Subcutaneous adipose tissue (tissue), 4 donors: ENCODE measurements around the gene PCDHGA8. TPM values are rescaled to one million over a fixed set of nuclear protein-coding genes. Genes with fewer than 3 reads are reported as not detected.
"Not testable (repeated sequence)": the region's sequence is repeated elsewhere in the genome, so short reads cannot be mapped to it uniquely, and the experiment has no call there.

Source experiments
- total RNA-seq, 4 donors: library from RNA; depleted of rRNA; stranded (reverse); fragments of >200 nt; gene quantifications; one replicate each; pipeline ENCODE4 v1.1.0, GENCODE V29; 2016
- TF ChIP-seq, protein P1 (sequence below): fragments of 450-650 bp; IDR thresholded peaks from one replicate; pipeline ENCODE4 v1.5.1; 2016; ENCODE audit warnings: low read depth, mild to moderate bottlenecking, control low read depth, antibody characterized with exemption, moderate library complexity

Gene PCDHGA8
- total RNA-seq, 4 donors from 2014 or later: 1.5 to 2.8 (median 1.5) TPM

- TF ChIP-seq, protein P1, sequence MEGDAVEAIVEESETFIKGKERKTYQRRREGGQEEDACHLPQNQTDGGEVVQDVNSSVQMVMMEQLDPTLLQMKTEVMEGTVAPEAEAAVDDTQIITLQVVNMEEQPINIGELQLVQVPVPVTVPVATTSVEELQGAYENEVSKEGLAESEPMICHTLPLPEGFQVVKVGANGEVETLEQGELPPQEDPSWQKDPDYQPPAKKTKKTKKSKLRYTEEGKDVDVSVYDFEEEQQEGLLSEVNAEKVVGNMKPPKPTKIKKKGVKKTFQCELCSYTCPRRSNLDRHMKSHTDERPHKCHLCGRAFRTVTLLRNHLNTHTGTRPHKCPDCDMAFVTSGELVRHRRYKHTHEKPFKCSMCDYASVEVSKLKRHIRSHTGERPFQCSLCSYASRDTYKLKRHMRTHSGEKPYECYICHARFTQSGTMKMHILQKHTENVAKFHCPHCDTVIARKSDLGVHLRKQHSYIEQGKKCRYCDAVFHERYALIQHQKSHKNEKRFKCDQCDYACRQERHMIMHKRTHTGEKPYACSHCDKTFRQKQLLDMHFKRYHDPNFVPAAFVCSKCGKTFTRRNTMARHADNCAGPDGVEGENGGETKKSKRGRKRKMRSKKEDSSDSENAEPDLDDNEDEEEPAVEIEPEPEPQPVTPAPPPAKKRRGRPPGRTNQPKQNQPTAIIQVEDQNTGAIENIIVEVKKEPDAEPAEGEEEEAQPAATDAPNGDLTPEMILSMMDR: no peak
Observed at GRCh38 chr5:141403387-141403786, 11.0 kb downstream of the PCDHGA8 start.

DNA sequence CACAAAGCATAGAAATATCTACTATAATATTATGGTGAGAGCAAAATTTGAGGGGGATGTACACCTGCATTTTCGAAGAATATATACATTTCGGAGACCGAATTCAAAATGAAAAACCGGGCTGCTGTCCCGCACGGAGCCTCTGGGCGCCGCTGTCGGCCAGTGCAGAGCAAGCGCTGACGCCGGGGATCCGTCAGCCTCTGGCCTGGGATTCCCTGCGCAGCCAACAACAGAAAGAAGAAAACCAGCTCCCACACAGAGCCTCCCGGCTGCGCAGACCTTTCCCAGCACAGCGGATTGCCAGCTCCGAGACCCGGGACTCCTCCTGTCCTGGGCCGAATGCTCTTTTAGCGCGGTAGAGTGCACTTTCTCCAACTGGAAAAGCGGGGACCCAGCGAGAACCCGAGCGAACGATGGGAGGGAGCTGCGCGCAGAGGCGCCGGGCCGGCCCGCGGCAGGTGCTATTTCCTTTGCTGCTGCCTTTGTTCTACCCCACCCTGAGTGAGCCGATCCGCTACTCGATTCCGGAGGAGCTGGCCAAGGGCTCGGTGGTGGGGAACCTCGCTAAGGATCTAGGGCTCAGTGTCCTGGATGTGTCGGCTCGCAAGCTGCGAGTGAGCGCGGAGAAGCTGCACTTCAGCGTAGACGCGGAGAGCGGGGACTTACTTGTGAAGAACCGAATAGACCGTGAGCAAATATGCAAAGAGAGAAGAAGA lies 15.5 kb downstream of the PCDHGA8 start, which contains the start of gene PCDHGB6:
PCDHGB6 (plus strand) TSS at position 232 of the 716 bp plus-strand sequence; CDS start at position 414, 182 bp downstream.
- TF ChIP-seq, protein P1: not testable (repeated sequence)

- TF ChIP-seq, protein P1: no peak
Observed at GRCh38 chr5:141409598-141410306, 17.3 kb downstream of the PCDHGA8 start.

DNA sequence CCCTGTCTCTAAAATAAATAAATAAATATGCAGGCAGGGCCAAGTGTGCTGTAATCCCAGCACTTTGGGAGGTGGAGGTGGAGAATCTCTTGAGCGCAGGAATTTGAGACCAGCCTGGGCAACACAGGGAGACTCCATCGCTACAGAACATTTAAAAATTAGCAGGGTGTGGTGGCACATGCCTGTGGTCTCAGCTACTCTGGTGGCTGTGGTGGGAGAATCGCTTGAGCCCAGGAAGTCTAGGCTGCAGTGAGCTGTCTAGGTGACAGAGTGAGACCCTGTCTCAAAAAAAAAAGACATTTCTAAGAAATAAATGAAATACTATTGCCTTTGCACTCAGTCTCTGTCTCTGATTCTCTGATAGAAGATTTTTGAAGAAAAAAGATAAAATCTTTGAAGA lies 19.1 kb downstream of the PCDHGA8 start:
- TF ChIP-seq, protein P1: no peak

DNA sequence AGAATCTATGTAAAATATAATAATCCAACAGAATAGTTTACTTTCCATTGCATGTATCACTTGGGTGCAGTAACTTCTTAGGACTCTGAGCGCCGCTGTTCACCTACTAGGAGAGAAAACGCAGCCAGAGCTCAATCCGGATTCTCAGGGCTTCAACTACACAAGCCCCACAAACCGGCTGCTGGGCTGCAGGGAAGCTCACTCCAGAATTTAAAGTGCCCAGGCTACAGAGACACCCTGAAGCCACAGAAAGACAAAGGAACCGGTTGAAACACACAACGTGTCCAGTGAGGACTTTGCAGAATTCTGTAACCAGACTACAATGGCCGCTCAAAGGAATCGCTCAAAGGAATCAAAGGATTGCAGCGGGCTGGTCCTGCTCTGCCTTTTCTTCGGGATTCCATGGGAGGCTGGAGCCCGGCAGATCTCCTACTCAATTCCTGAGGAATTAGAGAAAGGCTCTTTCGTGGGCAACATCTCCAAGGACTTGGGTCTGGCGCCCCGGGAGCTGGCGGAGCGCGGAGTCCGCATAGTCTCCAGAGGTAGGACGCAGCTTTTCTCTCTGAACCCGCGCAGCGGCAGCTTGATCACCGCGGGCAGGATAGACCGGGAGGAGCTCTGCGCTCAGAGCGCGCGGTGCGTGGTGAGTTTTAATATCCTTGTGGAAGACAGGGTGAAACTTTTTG lies 20.6 kb downstream of the PCDHGA8 start, which contains the start of gene PCDHGA10:
PCDHGA10 (plus strand) TSS at position 134 of the 686 bp plus-strand sequence; CDS start at position 323, 189 bp downstream.
- TF ChIP-seq, protein P1: no peak

DNA sequence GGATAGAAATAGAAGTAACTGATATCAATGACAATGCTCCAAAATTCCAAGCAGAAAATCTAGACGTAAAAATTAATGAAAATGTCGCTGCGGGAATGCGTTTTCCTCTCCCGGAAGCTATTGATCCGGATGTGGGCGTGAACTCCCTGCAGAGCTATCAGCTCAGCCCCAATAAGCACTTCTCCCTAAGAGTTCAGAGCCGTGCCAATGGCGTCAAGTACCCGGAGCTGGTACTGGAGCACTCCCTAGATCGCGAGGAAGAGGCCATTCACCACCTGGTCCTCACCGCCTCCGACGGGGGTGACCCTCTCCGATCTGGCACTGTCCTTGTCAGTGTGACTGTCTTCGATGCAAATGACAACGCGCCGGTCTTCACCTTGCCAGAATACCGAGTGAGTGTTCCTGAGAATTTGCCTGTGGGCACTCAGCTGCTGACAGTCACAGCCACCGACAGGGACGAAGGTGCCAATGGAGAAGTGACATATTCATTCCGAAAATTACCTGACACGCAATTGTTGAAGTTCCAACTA lies 21.2 kb downstream of the PCDHGA8 start:
- TF ChIP-seq, protein P1: no peak
